OCI-LY3 (cell line): ENCODE results near the gene MSI2.

Experiments used
- CTCF ChIP-seq: fragments of 200-600, 300-600 bp; sonication (generic); IDR thresholded peaks from 2 replicates; pipeline ENCODE4 v1.5.1; 2014; ENCODE audit warnings: antibody characterized with exemption, low read length, low read depth
- EZH2phosphoT487 ChIP-seq: fragments of 200-600 bp; shearing (Covaris generic); IDR thresholded peaks from 2 replicates; pipeline ENCODE4 v1.6.1; 2018; ENCODE audit warnings: antibody characterized with exemption, mixed run types, low read depth

GRCh38 chr17:57269598-57270255, 13.4 kb downstream of the MSI2 start:
- TF ChIP-seq CTCF: no peak
- TF ChIP-seq EZH2phosphoT487: no peak
